GM21717 (cell line): ENCODE results near the gene IQCF6.
"Not testable (repeated sequence)": the region's sequence is repeated elsewhere in the genome, so short reads cannot be mapped to it uniquely, and the experiment has no call there.

Experiments
- ATAC-seq: cut with Tn5 transposase; IDR thresholded peaks from one replicate; pipeline ENCODE4 v1.9.1; 2021; ENCODE audit warnings: mild to moderate bottlenecking, moderate library complexity; ENCODE audit not compliant: unreplicated experiment

IQCF6 gene

GRCh38 chr3:51773529-51774056 is 5.4 kb downstream of the IQCF6 start:
- no peak for ATAC-seq

GRCh38 chr3:51759203-51759602 is 19.8 kb downstream of the IQCF6 start:
- no peak for ATAC-seq

- not testable (repeated sequence) for ATAC-seq
These were observed 25.0 kb downstream of the IQCF6 start for GRCh38 chr3:51753763-51754750.

- no peak for ATAC-seq
These were observed 27.8 kb downstream of the IQCF6 start for GRCh38 chr3:51751287-51751686.

GRCh38 chr3:51750878-51751277 is 28.2 kb downstream of the IQCF6 start:
- ATAC-seq: no peak

- ATAC-seq: no peak
These were observed 30.7 kb downstream of the IQCF6 start for GRCh38 chr3:51748327-51748726.

GRCh38 chr3:51747840-51748239 is 31.2 kb downstream of the IQCF6 start:
- no peak for ATAC-seq

- not testable (repeated sequence) for ATAC-seq
These were observed 36.1 kb downstream of the IQCF6 start for GRCh38 chr3:51742978-51743377.

GRCh38 chr3:51742320-51742719 is 36.7 kb downstream of the IQCF6 start:
- not testable (repeated sequence) for ATAC-seq

- no peak for ATAC-seq
These were observed 39.9 kb downstream of the IQCF6 start for GRCh38 chr3:51739110-51739509.

- ATAC-seq: no peak
These were observed 43.1 kb downstream of the IQCF6 start for GRCh38 chr3:51735950-51736349.

GRCh38 chr3:51735039-51735438 is 44.0 kb downstream of the IQCF6 start:
- ATAC-seq: no peak

- ATAC-seq: no peak
These were observed 44.5 kb downstream of the IQCF6 start for GRCh38 chr3:51734572-51734907.

GRCh38 chr3:51733859-51734571 is 45.0 kb downstream of the IQCF6 start:
- no peak for ATAC-seq

GRCh38 chr3:51729042-51729633 is 49.9 kb downstream of the IQCF6 start:
- ATAC-seq: no peak
